Fibroblast of the aortic adventitia (primary cell): ENCODE results near the gene FRMD4A. TPM values are rescaled to one million over a fixed set of nuclear protein-coding genes. Genes with fewer than 3 reads are reported as not detected.

ENCODE experiments used
- DNase-seq: peaks from one replicate; pipeline ENCODE4 v3.0.0-alpha.2; 2010; ENCODE audit warnings: low read depth
- H3K4me3 ChIP-seq: 2 replicates; pipeline ENCODE4 v1.5.1; 2011; ENCODE audit warnings: low read depth, mild to moderate bottlenecking, control low read depth, low read length, moderate library complexity
- CTCF ChIP-seq: IDR thresholded peaks from 2 replicates; pipeline ENCODE4 v1.5.1; 2011; ENCODE audit warnings: mild to moderate bottlenecking, low read length, control low read depth, inconsistent platforms; ENCODE audit not compliant: insufficient read depth
- total RNA-seq: library from RNA; depleted of rRNA; stranded (reverse); fragments of >200 nt; gene quantifications from 2 replicates; pipeline ENCODE4 v1.2.3, GENCODE V29; 2012; ENCODE audit warnings: low replicate concordance

FRMD4A gene
- total RNA-seq, 1 donor, result 42.4 TPM

DNA sequence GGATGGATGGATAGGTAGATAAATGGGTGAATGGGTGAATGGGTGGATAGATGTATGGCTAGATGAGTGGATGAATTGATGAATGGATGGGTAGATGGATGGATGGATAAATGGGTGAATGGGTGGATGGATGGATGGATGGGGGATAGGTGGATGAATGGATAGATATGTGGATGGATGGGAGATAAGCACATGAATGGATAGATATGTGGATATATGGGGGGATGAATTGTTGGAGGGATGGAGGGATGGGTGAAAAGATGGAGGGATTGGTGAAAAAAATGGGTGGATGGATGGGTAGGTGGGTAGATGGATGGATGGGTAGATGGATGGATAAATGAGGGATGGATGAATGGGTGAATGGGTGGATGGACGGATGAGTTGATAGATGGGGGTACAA is 196.4 kb downstream of the FRMD4A start:
- H3K4me3 ChIP-seq, result no peak overlapping the region
- no peak for TF ChIP-seq CTCF

GRCh38 chr10:14131261-14131960 is 199.3 kb downstream of the FRMD4A start:
- TF ChIP-seq CTCF, result no peak
- no peak overlapping the region for H3K4me3 ChIP-seq
- no peak for DNase-seq

More for the DNA sequence above, 196.4 kb downstream of the FRMD4A start:
- DNase-seq, result no peak

GRCh38 chr10:14129770-14130169 is 201.0 kb downstream of the FRMD4A start:
- no peak for DNase-seq
- no peak overlapping the region for H3K4me3 ChIP-seq
- no peak for TF ChIP-seq CTCF

DNA sequence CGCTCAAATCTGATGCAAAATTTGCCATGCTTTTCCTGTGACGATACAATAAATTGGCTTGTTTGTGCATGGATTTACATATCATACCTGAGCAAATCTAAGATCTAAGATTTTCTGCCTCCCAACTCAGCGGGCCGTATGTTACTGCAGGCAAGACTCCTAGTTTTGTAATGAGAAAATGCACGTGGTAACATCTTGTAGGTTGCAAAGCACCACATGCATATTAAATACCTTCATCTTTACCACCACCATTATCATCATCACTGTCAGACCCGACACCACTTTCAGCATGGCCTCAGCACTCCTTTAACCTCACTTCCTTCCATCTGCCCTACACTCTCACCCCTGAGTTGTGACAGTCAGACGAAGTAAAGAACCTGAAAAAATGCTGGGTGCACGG is 202.2 kb downstream of the FRMD4A start:
- TF ChIP-seq CTCF, result no peak
- H3K4me3 ChIP-seq, result no peak overlapping the region
- no peak for DNase-seq

DNA sequence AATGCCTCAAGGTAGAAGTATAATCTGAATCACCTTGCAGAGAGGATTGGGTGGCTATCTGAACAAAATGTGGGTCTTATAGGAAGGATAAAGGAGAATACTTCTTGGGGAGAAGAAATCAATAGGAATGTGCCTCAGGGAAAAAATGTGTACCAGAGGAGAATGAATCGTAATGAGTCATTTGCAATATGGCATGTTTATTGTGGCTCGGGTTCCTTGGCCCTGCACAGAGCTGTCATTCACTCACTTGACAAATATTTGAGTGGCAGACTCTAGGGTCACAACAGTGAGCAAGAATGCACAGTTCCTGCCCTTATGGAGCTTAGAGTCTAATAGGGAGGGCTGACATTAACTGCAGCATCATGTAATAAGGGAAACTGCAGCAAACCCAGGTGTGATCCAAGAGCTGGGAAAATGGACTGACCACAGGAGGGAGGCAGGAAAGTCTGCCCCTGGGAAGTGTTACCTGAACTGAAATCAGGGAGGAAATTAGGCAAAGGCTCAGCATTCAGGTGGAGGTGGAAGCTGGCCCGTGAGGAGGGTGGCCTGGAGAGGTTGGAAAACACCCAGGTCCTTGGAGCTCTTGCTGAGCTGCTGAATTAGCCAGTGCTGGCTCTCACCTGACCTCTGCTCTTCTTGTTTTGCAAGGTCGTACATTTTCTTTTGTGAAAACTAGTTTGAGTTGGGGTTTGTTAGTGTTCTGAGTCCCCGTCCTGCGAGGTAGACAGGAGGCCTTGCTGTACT is 203.9 kb downstream of the FRMD4A start:
- no peak for TF ChIP-seq CTCF
- H3K4me3 ChIP-seq, result no peak overlapping the region
- DNase-seq, result peak; percentile 10

- no peak overlapping the region for H3K4me3 ChIP-seq
- no peak for TF ChIP-seq CTCF
- no peak for DNase-seq
Observed at GRCh38 chr10:14125564-14125963, 205.2 kb downstream of the FRMD4A start.
